Measurements from ENCODE around the gene EMILIN2. TPM values are rescaled to one million over a fixed set of nuclear protein-coding genes. Genes with fewer than 3 reads are reported as not detected.

The EMILIN2 gene
- total and polyA plus RNA-seq, 9 of the 15 experiments (the other 6 are each of a cell fraction or from before 2014, with no cell fraction given), result 0.01 to 0.40 (median 0.19) TPM

- TF ChIP-seq CBX5 (IDR thresholded peaks at IDR 0.05; ENCODE audit: borderline replicate concordance, low read depth), result no peak
- no peak for TF ChIP-seq TAF15 (IDR thresholded peaks at IDR 0.05; ENCODE audit: low read depth, low read length)
- TF ChIP-seq HNRNPLL (IDR thresholded peaks at IDR 0.05; ENCODE audit: low read depth, low read length, poor library complexity, severe bottlenecking), result peak; percentile 21
- no peak for TF ChIP-seq CHD2 (IDR thresholded peaks at IDR 0.05; ENCODE audit: low read depth, low read length)
- no peak for TF ChIP-seq ZNF77 (CRISPR knock-in tag; IDR thresholded peaks at IDR 0.05)
- TF ChIP-seq ATF3 (IDR thresholded peaks at IDR 0.05), result peak; percentile 62
- TF ChIP-seq ATF3 (CRISPR knock-in tag; conservative IDR thresholded peaks at IDR 0.05), result no peak
- no peak for TF ChIP-seq ZFPM2 (CRISPR knock-in tag; IDR thresholded peaks at IDR 0.05)
- no peak for TF ChIP-seq FIP1L1 (IDR thresholded peaks at IDR 0.05; ENCODE audit: low read depth, low read length, poor library complexity, severe bottlenecking)
- no peak for TF ChIP-seq TEAD2 (tag; IDR thresholded peaks at IDR 0.05)
- 0 out of 2 replicates have a peak, but pooled peaks have one; percentile 19 for TF ChIP-seq SMARCE1 (IDR thresholded peaks at IDR 0.05)
- no peak for TF ChIP-seq NRF1 (conservative IDR thresholded peaks at IDR 0.05 in 1 of 2, IDR thresholded peaks at IDR 0.05 in 1 of 2)
- no peak for TF ChIP-seq DDX20 (tag; IDR thresholded peaks at IDR 0.05; ENCODE audit: low read depth)
- TF ChIP-seq MEIS2 (IDR thresholded peaks at IDR 0.05; ENCODE audit: partially characterized antibody), result peak; percentile 43
- no peak for TF ChIP-seq LCOR (CRISPR knock-in tag; IDR thresholded peaks at IDR 0.05)
- no peak for TF ChIP-seq ZNF668 (CRISPR knock-in tag; IDR thresholded peaks at IDR 0.05)
- TF ChIP-seq MXI1 (IDR thresholded peaks at IDR 0.05; ENCODE audit: low read depth, low read length), result no peak
- TF ChIP-seq ARNT (IDR thresholded peaks at IDR 0.05), result no peak
- TF ChIP-seq E2F5 (CRISPR knock-in tag; IDR thresholded peaks at IDR 0.05), result no peak
- TF ChIP-seq MAFK (IDR thresholded peaks at IDR 0.05; ENCODE audit: low read length), result peak; percentile 43; the same call in 1 of the 2 replicates
- TF ChIP-seq DEAF1 (CRISPR knock-in tag; IDR thresholded peaks at IDR 0.05), result no peak
Measured at GRCh38 chr18:2855560-2856350, 8.9 kb downstream of the EMILIN2 start (continued).
